Liver (tissue), 3 donors: ENCODE data around the gene SCART1.

Source experiments
- ATF3 ChIP-seq: IDR thresholded peaks from 2 replicates; pipeline ENCODE4 v1.6.1; 2016; ENCODE audit warnings: antibody characterized with exemption
- CTCF ChIP-seq: fragments of 150-350 bp; IDR thresholded peaks from 2 replicates; pipeline ENCODE4 v1.5.1; 2017; ENCODE audit warnings: improper control_type of control experiment, low read depth, low read length; ENCODE audit not compliant: missing input control
- EGR1 ChIP-seq, 2 donors: IDR thresholded peaks; 2 replicates each; pipeline ENCODE4 v1.6.1; 2016 to 2018; ENCODE audit warnings: antibody characterized with exemption in 2 of 2, low read depth in 2 of 2
- GABPA ChIP-seq, 2 donors: IDR thresholded peaks in 1 of 2; conservative IDR thresholded peaks in 1 of 2; 2 replicates each; pipeline ENCODE4 v1.6.1; 2016; ENCODE audit warnings: antibody characterized with exemption in 2 of 2, mild to moderate bottlenecking in 1 of 2, moderate library complexity in 1 of 2
- SP1 ChIP-seq: IDR thresholded peaks from 2 replicates; pipeline ENCODE4 v1.6.1; 2018; ENCODE audit warnings: antibody characterized with exemption, mild to moderate bottlenecking
- TAF1 ChIP-seq: conservative IDR thresholded peaks from 2 replicates; pipeline ENCODE4 v1.6.1; 2016; ENCODE audit warnings: antibody characterized with exemption, mild to moderate bottlenecking
- ZBTB33 ChIP-seq: IDR thresholded peaks from 2 replicates; pipeline ENCODE4 v1.6.1; 2016; ENCODE audit warnings: antibody characterized with exemption
- donor health status: healthy.
- donor health status: healthy.

GRCh38 chr10:133412381-133412711 is 41.4 kb upstream of the SCART1 start:
- TF ChIP-seq CTCF (no peak), ZBTB33 (no peak), TAF1 (no peak), ATF3 (no peak), GABPA (IDR thresholded peaks at IDR 0.05 in 1 of 2, conservative IDR thresholded peaks at IDR 0.05 in 1 of 2) (no peak), EGR1 (IDR thresholded peaks at IDR 0.05; ENCODE audit: low read depth in 2 of 2) (no peak), SP1 (no peak)
